B cell (primary cell): Measurements from ENCODE around the gene VCX3B. TPM values are rescaled to one million over a fixed set of nuclear protein-coding genes. Genes with fewer than 3 reads are reported as not detected.

Source experiments
- ATAC-seq: fragments of 200-7000 bp; cut with Tn5 transposase; one replicate; pipeline ENCODE4 v1.10.0; 2021; ENCODE audit warnings: low read depth, mild to moderate bottlenecking, moderate number of reproducible peaks, moderate library complexity
- CTCF ChIA-PET: fragments of 350-600 bp; sonication (Branson Sonifier 250); formaldehyde crosslinking; loops from one replicate; lab custom pipeline; 2021; ENCODE audit warnings: antibody characterized with exemption, inconsistent platforms; lab: Charles Lee
- POLR2A ChIA-PET: fragments of 350-600 bp; sonication (Branson Sonifier 250); formaldehyde crosslinking; loops from one replicate; lab custom pipeline; 2021; ENCODE audit warnings: antibody characterized with exemption; lab: Charles Lee
- DNase-seq: peaks from one replicate; pipeline ENCODE4 v3.0.0; 2013
- H2AFZ ChIP-seq: 2 replicates; pipeline ENCODE4 v1.6.1; 2012; ENCODE audit warnings: mild to moderate bottlenecking, low read depth, low read length; ENCODE audit not compliant: insufficient read depth, poor library complexity, severe bottlenecking
- H3K27ac ChIP-seq, 2 donors: 1 replicate in 1 of 2; 2 replicates in 1 of 2; pipeline ENCODE4 v1.5.1; 2012 to 2013; ENCODE audit warnings: low read length in 2 of 2, mild to moderate bottlenecking in 2 of 2, moderate library complexity in 1 of 2
- H3K27me3 ChIP-seq, 4 experiments: fragments of 200-600 bp in 1 of 4; sonication (generic) in 1 of 4; replicated peaks in 1 of 4; 1 replicate in 2 of 4; 2 replicates in 2 of 4; pipeline versions ENCODE4 v1.6.1 to v1.7.0; 2013 to 2016; ENCODE audit warnings: low read length in 3 of 4, mild to moderate bottlenecking in 2 of 4, mixed read lengths in 1 of 4, moderate library complexity in 1 of 4; ENCODE audit not compliant: insufficient read depth in 4 of 4, control insufficient read depth in 3 of 4; ENCODE audit errors: control extremely low read depth in 1 of 4
- H3K36me3 ChIP-seq, 2 experiments: replicated peaks in 1 of 2; 1 replicate in 1 of 2; 2 replicates in 1 of 2; pipeline versions ENCODE4 v1.6.1 to v1.7.1; 2013; ENCODE audit warnings: low read length in 1 of 2; ENCODE audit not compliant: insufficient read depth in 2 of 2, control insufficient read depth in 1 of 2; ENCODE audit errors: control extremely low read depth in 1 of 2, extremely low read depth in 1 of 2
- H3K4me1 ChIP-seq, 2 donors: fragments of 200-600 bp in 1 of 2; sonication (generic) in 1 of 2; 1 replicate in 1 of 2; 2 replicates in 1 of 2; pipeline versions ENCODE4 v1.5.1 to v1.6.1; 2013 to 2017; ENCODE audit warnings: low read length in 2 of 2; ENCODE audit not compliant: control insufficient read depth in 2 of 2, insufficient read depth in 2 of 2
- H3K4me2 ChIP-seq: replicated peaks from 2 replicates; pipeline ENCODE3; 2012; ENCODE audit warnings: mild to moderate bottlenecking, low read depth, low read length; ENCODE audit not compliant: poor library complexity, severe bottlenecking
- H3K4me3 ChIP-seq, 5 experiments: fragments of 200-600 bp in 1 of 5; sonication (generic) in 1 of 5; 1 replicate in 3 of 5; 2 replicates in 2 of 5; pipeline versions ENCODE4 v1.5.1 to v1.7.0; 2011 to 2016; ENCODE audit warnings: low read length in 4 of 5, mild to moderate bottlenecking in 4 of 5, low read depth in 2 of 5, control low read depth in 1 of 5, moderate library complexity in 1 of 5; ENCODE audit not compliant: insufficient read depth in 1 of 5; ENCODE audit errors: control extremely low read depth in 1 of 5, extremely low read depth in 1 of 5
- H3K79me2 ChIP-seq: fragments of 200-600 bp; sonication (generic); one replicate; pipeline ENCODE4 v1.6.0; 2016; ENCODE audit warnings: low read length; ENCODE audit not compliant: control insufficient read depth, insufficient read depth
- H3K9ac ChIP-seq: fragments of 200-600 bp; sonication (generic); 2 replicates; pipeline ENCODE4 v1.6.1; 2017; ENCODE audit warnings: mild to moderate bottlenecking, low read length, moderate library complexity
- H3K9me3 ChIP-seq, 3 donors: one replicate each; pipeline versions ENCODE4 v1.6.1 to v1.7.1; 2013; ENCODE audit warnings: low read length in 2 of 3; ENCODE audit not compliant: control insufficient read depth in 2 of 3, insufficient read depth in 1 of 3; ENCODE audit errors: control extremely low read depth in 1 of 3
- H4K20me1 ChIP-seq: 2 replicates; pipeline ENCODE4 v1.6.0; 2012; ENCODE audit warnings: mild to moderate bottlenecking, low read length; ENCODE audit not compliant: insufficient read depth, control insufficient read depth, poor library complexity, severe bottlenecking
- H3K27ac Mint-ChIP-seq: one replicate; pipeline ENCODE4 v1.8.0; 2021; ENCODE audit warnings: mixed read lengths
- H3K27me3 Mint-ChIP-seq: one replicate; pipeline ENCODE4 v1.8.0; 2021; ENCODE audit warnings: mixed read lengths
- H3K4me1 Mint-ChIP-seq: one replicate; pipeline ENCODE4 v1.8.0; 2021; ENCODE audit warnings: mixed read lengths
- H3K4me3 Mint-ChIP-seq: one replicate; pipeline ENCODE4 v1.8.0; 2021; ENCODE audit warnings: mixed read lengths
- H3K9me3 Mint-ChIP-seq: one replicate; pipeline ENCODE4 v1.8.0; 2022; ENCODE audit warnings: mixed read lengths; ENCODE audit not compliant: insufficient read depth
- EZH2 ChIP-seq: IDR thresholded peaks from 2 replicates; pipeline ENCODE4 v1.6.1; 2012; ENCODE audit warnings: borderline replicate concordance, low read depth, mild to moderate bottlenecking, moderate library complexity, low read length; ENCODE audit not compliant: insufficient read depth, poor library complexity, severe bottlenecking
- WGBS: methylation state at CpG from one replicate; pipeline ENCODE4 v1.1.5; 2013; ENCODE audit warnings: missing lambda C conversion rate; ENCODE audit not compliant: insufficient coverage; 5-methylcytosine and 5-hydroxymethylcytosine counted together
- intact Hi-C: fragments of 100-400 bp; cut with micrococcal nuclease; formaldehyde crosslinking; loops from one replicate; pipeline ENCODE4 v1.10.0; 2022
- polyA plus RNA-seq: library from polyadenylated mRNA; depleted of rRNA; stranded (reverse); fragments of >200 nt; gene quantifications from 2 replicates; pipeline ENCODE4 v1.2.3, GENCODE V29; 2012
- total RNA-seq, 2 donors: library from RNA; stranded (reverse); fragments of 120-200 nt in 1 of 2; gene quantifications; 1 replicate in 1 of 2; 2 replicates in 1 of 2; pipeline versions ENCODE4 v1.2.3 to v1.2.4, GENCODE V29; 2013 to 2022
- TF ChIP-seq, protein P1 (sequence below): fragments of 200-600 bp; IDR thresholded peaks from one replicate; pipeline ENCODE4 v1.8.0; 2022; ENCODE audit warnings: antibody characterized with exemption, mild to moderate bottlenecking

VCX3B gene
- total and polyA plus RNA-seq, 2 donors (not counting 1 experiment from before 2014, with no cell fraction given), result not detected

- Histone ChIP-seq H2AFZ (no peak overlapping the region), H3K4me3 (no peak overlapping the region), H3K27ac (no peak overlapping the region), H3K79me2 (no peaks in the 10 kb centered on the region), H3K9me3 (no peaks in the 10 kb centered on the region), H4K20me1 (no peaks in the 10 kb centered on the region), H3K36me3 (no peaks in the 10 kb centered on the region), H3K4me2 (no peak overlapping the region), H3K4me1 (no peaks in the 10 kb centered on the region), H3K9ac (no peak overlapping the region), H3K27me3 (no peaks in the 10 kb centered on the region)
- Mint-ChIP-seq H3K27me3 (no peaks in the 10 kb centered on the region), H3K4me1 (no peaks in the 10 kb centered on the region), H3K9me3 (no peaks in the 10 kb centered on the region), H3K27ac (no peak overlapping the region), H3K4me3 (no peak overlapping the region)
- no CpG with 5 or more reads among the region's 6 CpGs for WGBS
- ChIA-PET POLR2A (no interaction called here), CTCF (no interaction called here)
- intact Hi-C loops, result no loop called here
- ATAC-seq (no peak), DNase-seq (no peak)
- TF ChIP-seq EZH2, result no peak
- TF ChIP-seq, protein P1, sequence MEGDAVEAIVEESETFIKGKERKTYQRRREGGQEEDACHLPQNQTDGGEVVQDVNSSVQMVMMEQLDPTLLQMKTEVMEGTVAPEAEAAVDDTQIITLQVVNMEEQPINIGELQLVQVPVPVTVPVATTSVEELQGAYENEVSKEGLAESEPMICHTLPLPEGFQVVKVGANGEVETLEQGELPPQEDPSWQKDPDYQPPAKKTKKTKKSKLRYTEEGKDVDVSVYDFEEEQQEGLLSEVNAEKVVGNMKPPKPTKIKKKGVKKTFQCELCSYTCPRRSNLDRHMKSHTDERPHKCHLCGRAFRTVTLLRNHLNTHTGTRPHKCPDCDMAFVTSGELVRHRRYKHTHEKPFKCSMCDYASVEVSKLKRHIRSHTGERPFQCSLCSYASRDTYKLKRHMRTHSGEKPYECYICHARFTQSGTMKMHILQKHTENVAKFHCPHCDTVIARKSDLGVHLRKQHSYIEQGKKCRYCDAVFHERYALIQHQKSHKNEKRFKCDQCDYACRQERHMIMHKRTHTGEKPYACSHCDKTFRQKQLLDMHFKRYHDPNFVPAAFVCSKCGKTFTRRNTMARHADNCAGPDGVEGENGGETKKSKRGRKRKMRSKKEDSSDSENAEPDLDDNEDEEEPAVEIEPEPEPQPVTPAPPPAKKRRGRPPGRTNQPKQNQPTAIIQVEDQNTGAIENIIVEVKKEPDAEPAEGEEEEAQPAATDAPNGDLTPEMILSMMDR, result no peak
Observed at GRCh38 chrX:8504451-8504850, 39.8 kb downstream of the VCX3B start.
